Neural progenitor cell (in vitro differentiated cells): ENCODE data around the gene FBXO15. TPM values are rescaled to one million over a fixed set of nuclear protein-coding genes. Genes with fewer than 3 reads are reported as not detected.

Experiments used
- DNase-seq: peaks from one replicate; pipeline ENCODE4 v3.0.0-alpha.2; 2016; ENCODE audit warnings: low spot score
- H2AFZ ChIP-seq: fragments of 200-600 bp; sonication (generic); replicated peaks from 2 replicates; pipeline ENCODE4 v1.6.1; 2016; ENCODE audit warnings: antibody characterized with exemption
- H3F3A ChIP-seq: fragments of 200-600 bp; sonication (generic); 2 replicates; pipeline ENCODE4 v1.6.1; 2016; ENCODE audit warnings: antibody characterized with exemption, low read depth
- H3K27ac ChIP-seq: fragments of 200-600 bp; sonication (generic); 2 replicates; pipeline ENCODE4 v1.5.1; 2016; ENCODE audit warnings: mild to moderate bottlenecking
- H3K27me3 ChIP-seq: fragments of 200-600 bp; sonication (generic); 2 replicates; pipeline ENCODE4 v1.6.1; 2016; ENCODE audit warnings: mild to moderate bottlenecking, moderate library complexity
- H3K36me3 ChIP-seq: fragments of 200-600 bp; sonication (generic); 2 replicates; pipeline ENCODE4 v1.5.1; 2016
- H3K4me1 ChIP-seq: fragments of 200-600 bp; sonication (generic); 2 replicates; pipeline ENCODE4 v1.6.1; 2016; ENCODE audit warnings: mixed run types
- H3K4me2 ChIP-seq: fragments of 200-600 bp; sonication (generic); 2 replicates; pipeline ENCODE4 v1.6.1; 2016
- H3K4me3 ChIP-seq: fragments of 200-600 bp; sonication (generic); 2 replicates; pipeline ENCODE4 v1.5.1; 2016
- H3K79me2 ChIP-seq: fragments of 200-600 bp; sonication (generic); 2 replicates; pipeline ENCODE4 v1.6.1; 2016; ENCODE audit warnings: low read depth
- H3K9ac ChIP-seq: fragments of 200-600 bp; sonication (generic); 2 replicates; pipeline ENCODE4 v1.6.1; 2016
- H3K9me3 ChIP-seq: fragments of 200-600 bp; sonication (generic); 2 replicates; pipeline ENCODE4 v1.5.1; 2016; ENCODE audit warnings: low read depth
- H4K20me1 ChIP-seq: fragments of 200-600 bp; sonication (generic); 2 replicates; pipeline ENCODE4 v1.6.1; 2016; ENCODE audit warnings: low read depth
- H3K27ac Mint-ChIP-seq: 3 replicates; pipeline ENCODE4 v1.8.0; 2021; ENCODE audit warnings: mixed read lengths
- H3K27me3 Mint-ChIP-seq: 2 replicates; pipeline ENCODE4 v1.8.0; 2022; ENCODE audit warnings: low read depth, mild to moderate bottlenecking, inconsistent platforms, moderate library complexity, mixed read lengths; ENCODE audit not compliant: insufficient read depth
- H3K36me3 Mint-ChIP-seq: 3 replicates; pipeline ENCODE4 v1.8.0; 2021; ENCODE audit warnings: mixed read lengths
- H3K4me1 Mint-ChIP-seq: 3 replicates; pipeline ENCODE4 v1.8.0; 2021; ENCODE audit warnings: mixed read lengths
- H3K4me3 Mint-ChIP-seq: 3 replicates; pipeline ENCODE4 v1.8.0; 2021; ENCODE audit warnings: mild to moderate bottlenecking, moderate library complexity, mixed read lengths
- H3K9me3 Mint-ChIP-seq: 3 replicates; pipeline ENCODE4 v1.8.0; 2020; ENCODE audit warnings: mixed read lengths
- CTCF ChIP-seq: fragments of 200-600 bp; sonication (generic); IDR thresholded peaks from 2 replicates; pipeline ENCODE4 v1.5.1; 2017; ENCODE audit warnings: antibody characterized with exemption, mild to moderate bottlenecking
- EZH2 ChIP-seq: fragments of 200-600 bp; sonication (generic); IDR thresholded peaks from 2 replicates; pipeline ENCODE4 v1.6.1; 2017; ENCODE audit warnings: antibody characterized with exemption, mild to moderate bottlenecking, moderate library complexity
- EZH2phosphoT487 ChIP-seq: fragments of 200-600 bp; sonication (generic); IDR thresholded peaks from 2 replicates; pipeline ENCODE4 v1.6.1; 2017; ENCODE audit warnings: antibody characterized with exemption
- total RNA-seq: library from RNA; depleted of rRNA; stranded (reverse); fragments of >200 nt; gene quantifications from 2 replicates; pipeline ENCODE4 v1.2.3, GENCODE V29; 2015; ENCODE audit warnings: low replicate concordance

FBXO15 gene
- total RNA-seq, 1 donor from 2014 or later: 2.2 TPM

GRCh38 chr18:74060579-74060978, 87.1 kb downstream of the FBXO15 start:
- H3K36me3 Mint-ChIP-seq: no peaks in the 10 kb centered on the region
- H3K9me3 ChIP-seq: no peaks in the 10 kb centered on the region
- H3K4me3 Mint-ChIP-seq: no peak overlapping the region
- peaks cover 8% of the 10 kb centered on the region for H3K9me3 Mint-ChIP-seq
- no peak overlapping the region for H3K27ac ChIP-seq
- no peaks in the 10 kb centered on the region for H3K79me2 ChIP-seq
- H2AFZ ChIP-seq: peak overlapping the region; percentile 46
- no peak for TF ChIP-seq EZH2
- no peak for TF ChIP-seq CTCF
- TF ChIP-seq EZH2phosphoT487: no peak
- no peaks in the 10 kb centered on the region for H4K20me1 ChIP-seq
- H3K27me3 ChIP-seq: no peaks in the 10 kb centered on the region
- H3K4me1 ChIP-seq: no peaks in the 10 kb centered on the region
- no peak overlapping the region for H3K4me3 ChIP-seq
- no peak for DNase-seq
- no peaks in the 10 kb centered on the region for H3F3A ChIP-seq
- peaks cover 3% of the 10 kb centered on the region for H3K27me3 Mint-ChIP-seq
- no peak overlapping the region for H3K4me2 ChIP-seq
- H3K4me1 Mint-ChIP-seq: no peaks in the 10 kb centered on the region
- H3K27ac Mint-ChIP-seq: no peak overlapping the region
- no peak overlapping the region for H3K9ac ChIP-seq
- H3K36me3 ChIP-seq: no peaks in the 10 kb centered on the region

GRCh38 chr18:74050807-74051206, 96.8 kb downstream of the FBXO15 start:
- Histone ChIP-seq H3K4me3 (no peak overlapping the region), H3F3A (no peaks in the 10 kb centered on the region), H3K36me3 (no peaks in the 10 kb centered on the region), H3K79me2 (no peaks in the 10 kb centered on the region), H3K4me2 (no peak overlapping the region), H3K9ac (no peak overlapping the region), H3K27me3 (no peaks in the 10 kb centered on the region), H3K9me3 (no peaks in the 10 kb centered on the region), H3K27ac (no peak overlapping the region), H4K20me1 (no peaks in the 10 kb centered on the region), H2AFZ (no peak overlapping the region), H3K4me1 (no peaks in the 10 kb centered on the region)
- Mint-ChIP-seq H3K36me3 (no peaks in the 10 kb centered on the region), H3K4me3 (no peak overlapping the region), H3K27ac (no peak overlapping the region), H3K9me3 (peaks cover 6% of the 10 kb centered on the region), H3K27me3 (no peaks in the 10 kb centered on the region), H3K4me1 (no peaks in the 10 kb centered on the region)
- TF ChIP-seq EZH2 (no peak), CTCF (no peak), EZH2phosphoT487 (no peak)
- no peak for DNase-seq

GRCh38 chr18:74040459-74041332, 106.9 kb downstream of the FBXO15 start:
- TF ChIP-seq EZH2phosphoT487 (no peak), CTCF (peak; percentile 75)
- H3K36me3 Mint-ChIP-seq: no peaks in the 10 kb centered on the region
- no peak overlapping the region for H3K27ac Mint-ChIP-seq
- H3K4me3 Mint-ChIP-seq: no peak overlapping the region
- Histone ChIP-seq H2AFZ (peak overlapping the region; percentile 86), H3K9ac (no peak overlapping the region), H3K79me2 (no peaks in the 10 kb centered on the region), H3K4me3 (no peak overlapping the region), H3K27ac (no peak overlapping the region), H3K4me2 (no peak overlapping the region), H3F3A (no peaks in the 10 kb centered on the region), H3K4me1 (no peaks in the 10 kb centered on the region), H3K27me3 (no peaks in the 10 kb centered on the region), H3K9me3 (no peaks in the 10 kb centered on the region), H4K20me1 (no peaks in the 10 kb centered on the region), H3K36me3 (no peaks in the 10 kb centered on the region)
- peak; percentile 66 for DNase-seq
- H3K4me1 Mint-ChIP-seq: no peaks in the 10 kb centered on the region
- no peaks in the 10 kb centered on the region for H3K9me3 Mint-ChIP-seq
- H3K27me3 Mint-ChIP-seq: no peaks in the 10 kb centered on the region
